Measurements from ENCODE around the gene IGF2.

IGF2 gene

DNA sequence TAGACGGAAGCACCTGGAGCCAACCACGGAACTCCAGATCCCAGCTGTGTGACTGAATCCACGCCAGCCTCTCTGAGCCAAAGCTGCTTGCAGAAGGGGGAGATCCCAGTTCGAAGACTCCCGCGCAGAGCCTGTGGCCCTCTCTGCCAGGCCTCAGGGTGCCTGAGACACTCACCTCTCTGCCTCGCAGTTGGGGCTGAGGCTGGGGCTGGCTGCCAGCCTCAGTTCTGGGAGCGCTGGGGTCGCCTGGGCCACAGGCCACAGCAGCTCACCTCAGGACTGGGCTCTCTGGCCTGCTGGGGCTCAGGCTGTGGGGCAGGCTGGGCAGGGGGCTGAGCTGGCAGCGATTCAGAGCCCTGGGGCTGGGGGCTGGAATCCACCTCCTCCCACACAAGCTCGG, 8.2 kb upstream of the IGF2 start:
- no peak for FAIRE-seq
- no peak for DNase-seq (ENCODE audit: insufficient read length)
- no peak for TF ChIP-seq POLR2AphosphoS5 (IDR thresholded peaks at IDR 0.05; ENCODE audit: low read depth, low read length)
- TF ChIP-seq POLR2A (IDR thresholded peaks at IDR 0.05; ENCODE audit: low read depth, low read length), result no peak

DNA sequence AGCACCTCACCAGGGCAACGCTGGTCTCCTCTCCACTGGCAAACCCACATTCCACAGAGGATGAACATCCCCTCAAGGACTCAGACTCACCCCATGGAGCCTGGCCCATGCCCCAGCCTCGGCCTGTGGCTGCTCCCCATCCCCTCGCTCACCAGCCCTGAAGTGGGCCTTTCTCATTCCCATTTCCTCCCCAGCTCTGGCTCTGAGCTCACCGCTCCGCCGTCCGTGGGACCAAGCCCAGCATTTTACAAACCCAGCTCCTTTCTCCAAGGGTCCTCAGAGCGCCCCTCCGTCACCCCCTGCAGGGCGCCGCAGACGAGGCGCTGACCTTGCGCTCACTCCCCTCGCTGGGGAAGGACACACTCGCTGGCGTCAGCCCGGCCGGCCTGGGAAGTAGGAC, 6.9 kb upstream of the IGF2 start:
- DNase-seq (ENCODE audit: insufficient read length), result no peak
- TF ChIP-seq POLR2AphosphoS5 (IDR thresholded peaks at IDR 0.05; ENCODE audit: low read depth, low read length) (no peak), TAF1 (IDR thresholded peaks at IDR 0.05; ENCODE audit: borderline replicate concordance, low read depth, low read length) (no peak), POLR2A (IDR thresholded peaks at IDR 0.05; ENCODE audit: low read depth, low read length) (no peak)
- no peak for FAIRE-seq

DNA sequence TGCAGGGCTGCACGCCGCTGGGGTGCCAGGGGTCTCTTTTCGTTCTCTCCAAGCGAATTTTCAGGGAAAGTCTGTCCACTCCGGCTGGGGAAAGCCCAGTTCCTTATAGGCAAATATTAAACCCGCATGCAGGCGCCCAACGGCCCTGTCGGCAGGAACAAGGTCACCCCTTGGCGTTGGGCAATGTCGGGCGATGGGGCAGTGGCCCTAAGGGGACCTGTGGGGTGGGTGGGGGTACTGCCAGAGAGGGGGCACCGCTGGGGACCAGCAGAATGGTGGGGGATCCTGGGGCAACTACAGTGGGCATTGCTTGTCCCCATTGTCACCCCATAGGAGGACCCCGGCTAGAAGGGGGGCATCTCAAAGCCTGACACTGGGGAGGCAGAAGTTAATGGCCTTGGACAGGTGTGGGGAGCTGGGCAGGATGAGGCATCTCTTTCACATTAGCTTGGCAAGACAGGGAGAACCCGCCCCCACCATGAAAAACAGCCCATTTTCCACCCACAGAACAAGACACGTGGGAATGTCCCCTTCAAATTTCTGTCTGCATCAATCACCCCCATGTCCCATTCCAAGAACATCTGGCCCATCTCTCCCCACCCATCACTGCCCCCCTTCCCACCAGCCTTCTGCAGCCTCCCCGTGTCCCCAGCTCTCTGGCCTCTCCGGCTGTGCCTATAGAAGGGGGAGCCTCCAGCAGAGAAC, 5.5 kb upstream of the IGF2 start:
- TF ChIP-seq TAF1 (IDR thresholded peaks at IDR 0.05; ENCODE audit: borderline replicate concordance, low read depth, low read length) (no peak), POLR2A (IDR thresholded peaks at IDR 0.05; ENCODE audit: low read depth, low read length) (no peak), POLR2AphosphoS5 (IDR thresholded peaks at IDR 0.05; ENCODE audit: low read depth, low read length) (no peak)

DNA sequence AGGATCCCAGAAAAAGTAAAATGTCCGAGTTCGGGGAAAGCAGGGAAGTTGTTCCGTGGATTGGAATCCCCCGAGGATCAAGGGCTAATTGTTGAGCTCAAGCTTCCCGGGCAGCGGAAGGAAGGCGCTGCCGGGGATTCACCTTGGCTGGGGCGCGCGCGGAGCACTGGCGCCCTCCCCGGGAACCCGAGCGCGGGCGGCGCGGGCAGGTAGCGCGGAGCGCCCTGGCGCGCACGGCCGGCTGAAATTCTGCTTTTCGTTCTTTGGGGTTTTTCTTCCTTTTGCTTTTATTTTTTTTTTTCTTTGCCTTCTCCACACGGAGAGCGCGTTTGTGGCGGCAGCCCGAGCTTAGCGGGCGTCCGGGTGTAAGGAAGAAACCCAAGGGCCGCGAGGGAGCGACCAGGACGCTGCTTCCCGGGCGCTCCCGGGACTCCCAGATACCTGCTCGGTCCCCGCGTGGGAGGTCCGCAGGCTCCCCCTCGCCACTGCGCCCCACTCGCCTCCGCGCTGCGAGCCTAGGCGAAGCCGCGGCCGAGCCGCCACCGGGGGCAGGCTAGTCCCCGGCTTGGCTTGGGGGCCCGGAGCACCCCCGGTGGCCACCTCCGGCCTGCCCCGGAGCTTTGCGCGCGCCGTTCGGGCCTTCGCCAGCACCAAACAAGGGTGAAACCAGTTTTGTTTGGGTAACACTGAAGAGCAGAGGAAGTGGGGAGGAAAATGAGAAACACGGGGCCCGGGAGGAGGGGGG, 4.8 kb upstream of the IGF2 start:
- no peak for DNase-seq (ENCODE audit: insufficient read length)
- TF ChIP-seq POLR2A (IDR thresholded peaks at IDR 0.05; ENCODE audit: low read depth, low read length), result no peak
- TF ChIP-seq TAF1 (IDR thresholded peaks at IDR 0.05; ENCODE audit: borderline replicate concordance, low read depth, low read length), result no peak
- no peak for TF ChIP-seq POLR2AphosphoS5 (IDR thresholded peaks at IDR 0.05; ENCODE audit: low read depth, low read length)
- FAIRE-seq, result no peak

More for the DNA sequence above, 5.5 kb upstream of the IGF2 start:
- FAIRE-seq, result no peak
- no peak for DNase-seq (ENCODE audit: insufficient read length)

DNA sequence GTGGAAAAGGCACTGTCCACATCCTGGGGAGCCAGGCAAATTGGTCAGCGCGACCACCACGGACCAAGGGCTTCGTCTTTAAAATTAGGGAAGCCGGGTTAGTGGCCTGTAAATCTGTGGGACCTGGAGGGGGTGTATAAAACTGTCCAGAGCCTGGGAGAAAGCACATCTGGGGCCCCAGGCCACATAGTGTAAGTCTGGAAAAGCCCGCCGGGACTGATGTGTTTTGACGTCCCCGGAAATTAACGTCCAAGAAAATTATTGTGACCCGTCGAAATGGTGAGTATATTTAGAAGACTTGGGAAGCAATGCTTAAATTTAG, 4.2 kb upstream of the IGF2 start:
- FAIRE-seq (no peak), DNase-seq (ENCODE audit: insufficient read length) (no peak)
- TF ChIP-seq POLR2A (IDR thresholded peaks at IDR 0.05; ENCODE audit: low read depth, low read length) (no peak), TAF1 (IDR thresholded peaks at IDR 0.05; ENCODE audit: borderline replicate concordance, low read depth, low read length) (no peak), POLR2AphosphoS5 (IDR thresholded peaks at IDR 0.05; ENCODE audit: low read depth, low read length) (no peak)

DNA sequence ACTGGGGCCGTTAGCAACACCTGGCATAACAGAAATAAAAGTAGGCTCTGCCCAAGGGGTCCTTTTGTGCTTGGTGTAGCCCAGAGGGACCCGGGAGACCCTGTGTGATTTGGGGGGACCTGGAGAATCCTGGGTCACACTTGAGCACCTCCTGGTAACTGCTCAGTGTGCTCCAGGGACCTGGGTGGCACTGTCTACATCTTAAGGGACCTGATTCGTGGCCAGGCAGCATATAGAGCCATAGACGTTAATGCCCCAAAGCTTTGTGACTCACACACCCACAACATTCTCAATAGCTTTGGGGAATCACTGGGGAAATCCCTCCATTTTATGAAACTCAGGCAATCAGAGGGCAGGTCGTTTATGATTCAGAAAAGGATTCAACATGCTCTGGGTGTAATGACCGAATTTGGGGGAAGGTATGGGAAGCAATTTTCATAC, 3.6 kb upstream of the IGF2 start:
- DNase-seq (ENCODE audit: insufficient read length), result no peak
- TF ChIP-seq POLR2A (IDR thresholded peaks at IDR 0.05; ENCODE audit: low read depth, low read length) (no peak), TAF1 (IDR thresholded peaks at IDR 0.05; ENCODE audit: borderline replicate concordance, low read depth, low read length) (no peak), POLR2AphosphoS5 (IDR thresholded peaks at IDR 0.05; ENCODE audit: low read depth, low read length) (no peak)
- peak; percentile 82 for FAIRE-seq

DNA sequence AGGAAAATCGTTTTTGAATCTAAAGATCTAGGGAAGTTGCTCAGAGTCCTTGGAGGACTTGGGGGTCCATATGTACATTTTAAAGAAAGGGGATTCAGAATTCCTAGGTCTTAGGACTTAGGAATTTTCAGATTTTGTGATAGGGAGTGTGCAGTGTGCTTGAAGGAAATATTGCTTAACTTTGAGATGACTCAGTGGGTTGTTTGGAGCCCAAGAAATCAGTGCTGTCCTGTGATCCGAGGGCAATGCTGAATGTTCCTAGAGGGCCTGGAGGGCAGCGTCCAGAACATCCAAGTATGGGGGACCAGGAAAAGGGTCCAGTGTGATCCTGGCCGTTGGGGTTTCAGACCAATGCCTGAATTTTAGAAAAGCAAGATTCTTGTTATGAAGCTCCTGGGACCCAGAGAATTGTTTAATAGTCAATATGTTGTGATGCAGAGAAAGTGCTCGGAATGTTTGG, 3.1 kb upstream of the IGF2 start:
- DNase-seq (ENCODE audit: insufficient read length) (no peak), FAIRE-seq (no peak)
- TF ChIP-seq POLR2A (IDR thresholded peaks at IDR 0.05; ENCODE audit: low read depth, low read length) (no peak), POLR2AphosphoS5 (IDR thresholded peaks at IDR 0.05; ENCODE audit: low read depth, low read length) (no peak), TAF1 (IDR thresholded peaks at IDR 0.05; ENCODE audit: borderline replicate concordance, low read depth, low read length) (no peak)

DNA sequence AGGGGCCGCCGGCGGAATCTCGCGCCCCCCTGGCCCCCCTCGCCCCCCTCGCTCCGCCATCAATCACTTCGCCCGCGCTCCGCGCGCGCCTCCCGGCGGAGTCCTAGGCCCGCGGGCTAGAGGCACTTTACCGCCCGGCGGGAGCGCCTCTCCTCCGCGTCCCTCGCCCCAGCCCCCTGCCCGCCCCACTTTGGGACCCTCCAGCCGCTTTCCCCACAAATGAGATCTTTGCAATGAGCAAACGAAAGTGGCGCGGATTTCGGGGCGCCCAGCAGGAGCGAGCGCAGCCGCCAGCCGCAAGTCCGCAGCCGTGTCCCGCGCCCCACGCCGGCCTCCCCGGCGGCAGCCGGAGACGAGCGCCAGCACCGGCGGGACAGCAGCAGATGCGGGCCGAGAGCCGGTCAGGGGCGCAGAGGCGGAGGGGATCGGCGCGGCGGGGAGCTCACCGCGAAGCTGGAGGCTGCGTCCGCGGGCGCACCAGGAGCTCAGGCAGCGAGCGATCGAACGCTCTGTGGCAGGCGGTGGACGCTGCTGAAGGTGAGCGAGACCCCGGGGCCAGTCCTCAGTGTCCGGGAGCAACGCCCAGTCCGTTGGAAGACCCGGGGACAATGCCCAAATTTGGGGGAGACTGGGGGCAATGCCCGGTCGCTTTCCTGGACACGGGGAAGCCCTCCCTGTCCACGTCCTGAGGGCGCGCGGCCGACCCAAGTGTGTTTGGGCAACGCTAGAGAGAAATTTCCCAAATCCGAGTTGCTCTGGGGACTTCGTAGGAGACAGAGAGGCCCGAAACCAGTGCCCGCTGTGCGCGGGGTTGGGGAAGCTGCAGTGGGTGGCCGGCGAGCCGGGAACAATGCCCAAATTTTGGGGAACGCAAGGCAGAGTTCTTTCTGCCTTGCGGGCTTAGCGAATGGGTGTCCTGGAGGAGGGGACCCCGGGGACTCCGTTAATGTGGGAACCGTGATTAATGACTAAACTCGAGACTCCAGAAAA, 1.5 kb upstream of the IGF2 start:
- TF ChIP-seq TAF1 (IDR thresholded peaks at IDR 0.05; ENCODE audit: borderline replicate concordance, low read depth, low read length) (no peak), POLR2AphosphoS5 (IDR thresholded peaks at IDR 0.05; ENCODE audit: low read depth, low read length) (no peak), POLR2A (IDR thresholded peaks at IDR 0.05; ENCODE audit: low read depth, low read length) (no peak)
- DNase-seq (ENCODE audit: insufficient read length) (no peak), FAIRE-seq (no peak)

DNA sequence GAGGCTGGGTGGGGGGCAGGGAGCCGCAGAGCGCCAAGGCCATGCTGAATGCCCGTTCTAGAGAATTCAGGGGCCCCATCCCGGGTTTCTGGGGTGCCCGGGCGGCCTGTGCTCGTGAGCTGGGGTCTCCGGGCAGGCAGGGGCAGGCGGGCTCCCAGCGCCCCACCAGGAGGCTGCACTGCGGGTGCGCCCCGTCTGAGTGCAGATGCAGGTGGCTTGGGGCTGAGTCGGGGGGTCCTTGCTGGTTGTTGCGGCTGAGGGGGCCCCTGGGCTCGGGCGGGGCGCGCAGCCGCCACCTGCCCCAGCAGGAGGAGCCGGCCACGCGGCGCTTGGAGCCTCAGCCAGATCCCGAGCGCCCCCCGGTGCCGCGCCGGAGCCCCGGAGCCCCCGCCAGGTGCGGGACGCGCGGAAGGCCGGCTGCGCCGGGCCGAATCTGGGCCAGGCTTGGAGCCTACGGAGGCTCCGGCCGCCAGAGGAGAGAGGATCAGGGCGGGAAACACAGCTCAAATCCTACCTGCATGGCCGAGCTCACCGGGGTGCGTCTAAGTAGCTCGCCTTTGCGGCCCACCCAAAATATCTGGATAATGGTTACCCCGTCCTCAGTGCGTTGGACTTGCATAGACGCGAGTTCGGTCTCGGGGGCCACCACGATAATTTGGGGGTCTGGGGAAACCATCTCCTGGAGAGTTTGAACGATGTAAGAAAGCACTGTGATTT, 590 bp upstream of the IGF2 start:
- DNase-seq (ENCODE audit: insufficient read length), result no peak
- no peak for FAIRE-seq
- TF ChIP-seq POLR2A (IDR thresholded peaks at IDR 0.05; ENCODE audit: low read depth, low read length) (no peak), POLR2AphosphoS5 (IDR thresholded peaks at IDR 0.05; ENCODE audit: low read depth, low read length) (no peak), TAF1 (IDR thresholded peaks at IDR 0.05; ENCODE audit: borderline replicate concordance, low read depth, low read length) (no peak)

DNA sequence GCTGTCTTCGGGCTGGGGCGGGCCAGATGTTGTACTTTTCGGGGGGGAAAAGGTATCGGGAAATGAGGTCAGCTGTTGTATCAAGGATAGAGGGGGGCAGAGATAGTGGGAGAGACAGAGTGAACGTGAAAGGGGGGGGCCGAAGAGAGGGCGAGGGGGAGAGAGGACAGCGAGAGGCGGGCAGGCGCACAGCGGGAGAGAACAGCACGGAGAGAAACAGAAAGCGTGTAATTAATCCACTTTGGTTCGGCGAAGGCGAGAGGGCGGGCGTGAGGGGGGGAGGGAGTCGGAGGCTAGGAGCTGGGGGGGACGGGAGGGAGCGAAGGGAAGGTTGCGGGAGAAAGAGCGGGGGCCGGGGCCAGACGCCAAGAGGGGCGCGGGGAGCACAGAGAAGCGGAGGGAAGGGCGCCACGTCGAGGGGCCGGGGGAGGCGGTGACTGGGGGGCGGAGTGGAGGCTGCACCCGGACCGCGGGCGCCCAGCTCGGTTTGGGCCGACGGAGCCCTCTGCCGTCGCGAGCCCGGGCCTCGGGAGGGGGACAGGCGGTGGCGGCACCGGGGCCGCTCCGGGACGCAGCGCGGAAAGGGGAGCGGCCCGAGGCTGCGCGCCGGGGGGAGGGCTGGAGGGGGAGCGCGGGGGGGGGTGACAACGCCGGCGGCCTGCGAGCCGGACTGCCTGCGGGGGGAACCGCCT, 612 bp downstream of the IGF2 start:
- DNase-seq (ENCODE audit: insufficient read length), result no peak
- TF ChIP-seq POLR2A (IDR thresholded peaks at IDR 0.05; ENCODE audit: low read depth, low read length), result no peak
- TF ChIP-seq TAF1 (IDR thresholded peaks at IDR 0.05; ENCODE audit: borderline replicate concordance, low read depth, low read length), result no peak
- TF ChIP-seq POLR2AphosphoS5 (IDR thresholded peaks at IDR 0.05; ENCODE audit: low read depth, low read length), result no peak
- no peak for FAIRE-seq

Measured in GM12892 (cell line).